Lung microvascular endothelial cell (primary cell): ENCODE results near the gene ASXL3. TPM values are rescaled to one million over a fixed set of nuclear protein-coding genes. Genes with fewer than 3 reads are reported as not detected.

Experiments used
- total RNA-seq: library from RNA; depleted of rRNA; stranded (reverse); fragments of >200 nt; gene quantifications from 2 replicates; pipeline ENCODE4 v1.2.1, GENCODE V29; 2014

The ASXL3 gene
- total RNA-seq, 1 donor from 2014 or later: 0.20 TPM

Other genes starting within 250 kb of the ASXL3 start
- not detected in 2 replicates for gene CCDC178, start 137.5 kb upstream of the ASXL3 start, total RNA-seq